GM12878 (cell line): ENCODE data around the gene SLC37A3. TPM values are rescaled to one million over a fixed set of nuclear protein-coding genes. Genes with fewer than 3 reads are reported as not detected.

Experiments used
- ATAC-seq: fragments of 200-7000 bp; cut with Tn5 transposase; 3 replicates; pipeline ENCODE4 v1.9.1; 2020; ENCODE audit warnings: mild to moderate bottlenecking, moderate library complexity
- BruUV-seq: library from RNA; stranded (reverse); fragments of 400-500 nt; replicated peaks from 2 replicates; lab custom pipeline; 2021; lab: Mats Ljungman, UMichigan
- CTCF ChIA-PET: fragments of 300-600 bp; sonication (Branson Sonifier 250); formaldehyde crosslinking; extraction: SDS; loops from one replicate; lab custom pipeline; 2021; ENCODE audit warnings: inconsistent platforms; lab: Yijun Ruan, JAX
- POLR2A ChIA-PET: fragments of 350-600 bp; formaldehyde crosslinking; extraction: SDS; loops from one replicate; lab custom pipeline; 2021; ENCODE audit warnings: inconsistent platforms; lab: Charles Lee
- RAD21 ChIA-PET: fragments of 300-600 bp; sonication (Branson Sonifier 250); formaldehyde crosslinking; loops from one replicate; lab custom pipeline; 2023; ENCODE audit warnings: antibody characterized with exemption; ENCODE audit not compliant: unreplicated experiment; lab: Charles Lee
- SMC1A ChIA-PET: fragments of 300-600 bp; sonication (Branson Sonifier 250); formaldehyde crosslinking; loops from one replicate; lab custom pipeline; 2023; ENCODE audit not compliant: unreplicated experiment, uncharacterized antibody; lab: Charles Lee
- DNase-seq: peaks from one replicate; pipeline ENCODE4 v3.0.0-alpha.2; 2011; ENCODE audit warnings: low read depth, low spot score
- FAIRE-seq: peaks from 3 replicates; lab custom pipeline; 2011; peaks lifted over from hg19 to GRCh38; lab: Jason Lieb, UNC
- H2AFZ ChIP-seq: 2 replicates; pipeline ENCODE4 v1.6.0; 2011; ENCODE audit warnings: low read depth, low read length, control low read depth; ENCODE audit not compliant: control insufficient read depth
- H3K27ac ChIP-seq: 2 replicates; pipeline ENCODE4 v1.5.1; 2011; ENCODE audit warnings: control low read depth; ENCODE audit not compliant: control insufficient read depth, insufficient read depth
- H3K27me3 ChIP-seq, 2 experiments: replicated peaks in 1 of 2; 2 replicates each; pipeline versions ENCODE4 v1.6.0 to v1.6.1; 2011; ENCODE audit warnings: low read length in 1 of 2; ENCODE audit not compliant: control insufficient read depth in 2 of 2, insufficient read depth in 2 of 2
- H3K36me3 ChIP-seq, 2 experiments: 2 replicates each; pipeline ENCODE4 v1.5.1; 2011; ENCODE audit warnings: low read length in 1 of 2; ENCODE audit not compliant: control insufficient read depth in 2 of 2, insufficient read depth in 2 of 2
- H3K4me1 ChIP-seq: 2 replicates; pipeline ENCODE4 v1.6.1; 2011; ENCODE audit warnings: mild to moderate bottlenecking, low read length, moderate library complexity, mixed read lengths; ENCODE audit not compliant: control insufficient read depth, insufficient read depth
- H3K4me2 ChIP-seq: 2 replicates; pipeline ENCODE4 v1.6.0; 2011; ENCODE audit warnings: control low read depth; ENCODE audit not compliant: control insufficient read depth, insufficient read depth
- H3K4me3 ChIP-seq: fragments of 200-600 bp; sonication (generic); 2 replicates; pipeline ENCODE4 v1.5.1; 2016
- H3K79me2 ChIP-seq: 2 replicates; pipeline ENCODE4 v1.6.0; 2011; ENCODE audit warnings: low read length; ENCODE audit not compliant: control insufficient read depth, insufficient read depth
- H3K9ac ChIP-seq: 2 replicates; pipeline ENCODE4 v1.8.0; 2011; ENCODE audit warnings: low read length, control low read depth, mixed read lengths; ENCODE audit not compliant: control insufficient read depth, insufficient read depth
- H3K9me3 ChIP-seq: replicated peaks from 3 replicates; pipeline ENCODE4 v1.5.1; 2011; ENCODE audit warnings: mild to moderate bottlenecking, low read length; ENCODE audit not compliant: control insufficient read depth, insufficient read depth
- H4K20me1 ChIP-seq: 2 replicates; pipeline ENCODE4 v1.6.0; 2011; ENCODE audit not compliant: control insufficient read depth, insufficient read depth
- EP300 ChIP-seq, 2 experiments: fragments of 150-350 bp in 1 of 2; IDR thresholded peaks; 2 replicates each; pipeline ENCODE4 v1.6.1; 2011 to 2012; ENCODE audit warnings: low read depth in 2 of 2, low read length in 2 of 2, borderline replicate concordance in 1 of 2, improper control_type of control experiment in 1 of 2, inconsistent platforms in 1 of 2; ENCODE audit not compliant: control insufficient read depth in 1 of 2
- MEF2A ChIP-seq: IDR thresholded peaks from 2 replicates; pipeline ENCODE4 v1.6.1; 2011; ENCODE audit warnings: low read depth, mild to moderate bottlenecking, low read length, moderate library complexity; ENCODE audit not compliant: insufficient read depth
- NFXL1 ChIP-seq: fragments of 450-650 bp; IDR thresholded peaks from 2 replicates; pipeline ENCODE4 v1.6.1; 2017; ENCODE audit warnings: antibody characterized with exemption, mild to moderate bottlenecking, borderline replicate concordance
- RFX5 ChIP-seq: IDR thresholded peaks from 2 replicates; pipeline ENCODE4 v1.6.1; 2011; ENCODE audit warnings: low read depth, low read length, improper control_type of control experiment
- SMC3 ChIP-seq: IDR thresholded peaks from 2 replicates; pipeline ENCODE4 v1.6.1; 2011; ENCODE audit warnings: low read length, improper control_type of control experiment, borderline replicate concordance
- TCF7 ChIP-seq: IDR thresholded peaks from 2 replicates; pipeline ENCODE4 v1.6.1; 2014; ENCODE audit warnings: antibody characterized with exemption, borderline replicate concordance
- WGBS: methylation state at CpG from one replicate; pipeline ENCODE4 v1.1.6; 2016; ENCODE audit warnings: low lambda C conversion rate; ENCODE audit not compliant: insufficient replicate concordance, insufficient coverage; ENCODE audit errors: missing lambda C conversion rate; 5-methylcytosine and 5-hydroxymethylcytosine counted together
- in situ Hi-C: fragments of 300-500 bp; cut with MboI; formaldehyde crosslinking; loops from 9 replicates; pipeline ENCODE4 v1.14.3; 2018; ENCODE audit warnings: mixed read lengths
- intact Hi-C: fragments of 100-400 bp; cut with micrococcal nuclease; formaldehyde crosslinking; loops from one replicate; pipeline ENCODE4 v1.14.2; 2022; ENCODE audit not compliant: unreplicated experiment
- polyA plus RNA-seq, 11 experiments: library from polyadenylated mRNA; depleted of rRNA in 4 of 11; unstranded in 6 of 11; stranded (reverse) in 5 of 11; fragments of >200 nt; fragmentation: Nextera tagmentation in 4 of 11; fragmentation: Illumina TruSeq in 1 of 11; extraction: Ambion mirVana in 4 of 11; extraction: Trizol in 1 of 11; gene quantifications; 1 replicate in 1 of 11; 2 replicates in 10 of 11; pipeline versions ENCODE4 v1.2.1 to v1.2.3, GENCODE V29; 2011 to 2016; ENCODE audit warnings: inconsistent platforms in 2 of 11, missing spikeins in 2 of 11, low read depth in 1 of 11
- total RNA-seq, 4 experiments: library from RNA; depleted of rRNA in 3 of 4; stranded (reverse); fragments of >200 nt in 3 of 4; fragmentation: Illumina TruSeq in 1 of 4; extraction: Trizol in 1 of 4; gene quantifications; 2 replicates each; pipeline versions ENCODE4 v1.2.1 to v1.2.3, GENCODE V29; 2013 to 2021
- TF ChIP-seq, protein P1 (sequence below): fragments of 450-650 bp; formaldehyde crosslinking; IDR thresholded peaks from 2 replicates; pipeline ENCODE4 v1.4.0; 2020; ENCODE audit warnings: mild to moderate bottlenecking, moderate library complexity
- TF ChIP-seq, protein P2 (sequence below): fragments of 450-650 bp; IDR thresholded peaks from 2 replicates; pipeline ENCODE4 v1.6.1; 2016; ENCODE audit warnings: mild to moderate bottlenecking, moderate library complexity, borderline replicate concordance
- TF ChIP-seq, protein P3 (sequence below): IDR thresholded peaks from 2 replicates; pipeline ENCODE4 v1.6.1; 2011; ENCODE audit warnings: mild to moderate bottlenecking, low read depth, low read length, moderate library complexity; ENCODE audit not compliant: insufficient replicate concordance
- TF ChIP-seq, protein P4 (sequence below): fragments of 450-650 bp; formaldehyde crosslinking; IDR thresholded peaks from 2 replicates; pipeline ENCODE4 v1.5.0; 2022; ENCODE audit warnings: mild to moderate bottlenecking, missing genetic modification characterization

SLC37A3 gene
- total and polyA plus RNA-seq, 10 of the 15 experiments (the other 5 are each of a cell fraction or from before 2014, with no cell fraction given) = 3.7 to 13.6 (median 11.0) TPM

DNA sequence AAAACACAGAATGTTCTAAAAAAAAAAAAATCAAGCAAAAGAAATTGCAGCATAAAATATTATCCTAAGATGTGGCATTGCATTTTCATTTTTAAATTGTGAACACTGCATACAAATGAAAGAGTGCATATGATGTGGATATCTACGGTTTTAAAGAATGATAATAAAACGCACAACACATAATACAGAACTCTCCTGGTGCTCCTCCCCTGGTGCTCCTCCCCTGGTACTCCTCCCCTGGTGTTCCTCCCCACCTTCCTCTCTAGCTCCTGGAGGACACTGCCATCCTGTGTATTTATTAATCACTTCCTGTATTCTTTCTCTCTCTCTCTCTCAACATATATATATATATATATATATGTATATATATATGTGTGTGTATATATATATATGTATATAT is 100.1 kb downstream of the SLC37A3 start:
- no peaks in the 10 kb centered on the region for H3K79me2 ChIP-seq
- FAIRE-seq (no peak), DNase-seq (no peak), ATAC-seq (no peak)
- H3K4me3 ChIP-seq = no peak overlapping the region
- H4K20me1 ChIP-seq = no peaks in the 10 kb centered on the region; the same call in 1 of the 2 replicates
- RAD21 ChIA-PET = no interaction called here
- 93% methylated on average over 2 of the region's 2 CpGs for WGBS
- in situ Hi-C loops = no loop called here
- no peak overlapping the region for H2AFZ ChIP-seq
- POLR2A ChIA-PET = no interaction called here
- no peak overlapping the region for H3K27ac ChIP-seq
- H3K4me1 ChIP-seq = no peaks in the 10 kb centered on the region
- no peak overlapping the region for H3K9ac ChIP-seq
- no TSS peak for BruUV-seq
- SMC1A ChIA-PET = no interaction called here
- intact Hi-C loops = no loop called here
- H3K9me3 ChIP-seq = no peaks in the 10 kb centered on the region
- CTCF ChIA-PET = no interaction called here
- H3K27me3 ChIP-seq = no peaks in the 10 kb centered on the region; a peak in 1 of 4 replicates
- H3K4me2 ChIP-seq = no peak overlapping the region
- H3K36me3 ChIP-seq = no peaks in the 10 kb centered on the region
- TF ChIP-seq RFX5 (no peak), TCF7 (no peak), EP300 (IDR thresholded peaks at IDR 0.05; ENCODE audit: borderline replicate concordance in 1 of 2, control insufficient read depth in 1 of 2, low read depth in 2 of 2, low read length in 2 of 2) (no peak), NFXL1 (no peak), SMC3 (no peak), MEF2A (no peak)
- TF ChIP-seq, protein P1, sequence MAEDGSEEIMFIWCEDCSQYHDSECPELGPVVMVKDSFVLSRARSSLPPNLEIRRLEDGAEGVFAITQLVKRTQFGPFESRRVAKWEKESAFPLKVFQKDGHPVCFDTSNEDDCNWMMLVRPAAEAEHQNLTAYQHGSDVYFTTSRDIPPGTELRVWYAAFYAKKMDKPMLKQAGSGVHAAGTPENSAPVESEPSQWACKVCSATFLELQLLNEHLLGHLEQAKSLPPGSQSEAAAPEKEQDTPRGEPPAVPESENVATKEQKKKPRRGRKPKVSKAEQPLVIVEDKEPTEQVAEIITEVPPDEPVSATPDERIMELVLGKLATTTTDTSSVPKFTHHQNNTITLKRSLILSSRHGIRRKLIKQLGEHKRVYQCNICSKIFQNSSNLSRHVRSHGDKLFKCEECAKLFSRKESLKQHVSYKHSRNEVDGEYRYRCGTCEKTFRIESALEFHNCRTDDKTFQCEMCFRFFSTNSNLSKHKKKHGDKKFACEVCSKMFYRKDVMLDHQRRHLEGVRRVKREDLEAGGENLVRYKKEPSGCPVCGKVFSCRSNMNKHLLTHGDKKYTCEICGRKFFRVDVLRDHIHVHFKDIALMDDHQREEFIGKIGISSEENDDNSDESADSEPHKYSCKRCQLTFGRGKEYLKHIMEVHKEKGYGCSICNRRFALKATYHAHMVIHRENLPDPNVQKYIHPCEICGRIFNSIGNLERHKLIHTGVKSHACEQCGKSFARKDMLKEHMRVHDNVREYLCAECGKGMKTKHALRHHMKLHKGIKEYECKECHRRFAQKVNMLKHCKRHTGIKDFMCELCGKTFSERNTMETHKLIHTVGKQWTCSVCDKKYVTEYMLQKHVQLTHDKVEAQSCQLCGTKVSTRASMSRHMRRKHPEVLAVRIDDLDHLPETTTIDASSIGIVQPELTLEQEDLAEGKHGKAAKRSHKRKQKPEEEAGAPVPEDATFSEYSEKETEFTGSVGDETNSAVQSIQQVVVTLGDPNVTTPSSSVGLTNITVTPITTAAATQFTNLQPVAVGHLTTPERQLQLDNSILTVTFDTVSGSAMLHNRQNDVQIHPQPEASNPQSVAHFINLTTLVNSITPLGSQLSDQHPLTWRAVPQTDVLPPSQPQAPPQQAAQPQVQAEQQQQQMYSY (CRISPR knock-in tag) = no peak
- TF ChIP-seq, protein P2, sequence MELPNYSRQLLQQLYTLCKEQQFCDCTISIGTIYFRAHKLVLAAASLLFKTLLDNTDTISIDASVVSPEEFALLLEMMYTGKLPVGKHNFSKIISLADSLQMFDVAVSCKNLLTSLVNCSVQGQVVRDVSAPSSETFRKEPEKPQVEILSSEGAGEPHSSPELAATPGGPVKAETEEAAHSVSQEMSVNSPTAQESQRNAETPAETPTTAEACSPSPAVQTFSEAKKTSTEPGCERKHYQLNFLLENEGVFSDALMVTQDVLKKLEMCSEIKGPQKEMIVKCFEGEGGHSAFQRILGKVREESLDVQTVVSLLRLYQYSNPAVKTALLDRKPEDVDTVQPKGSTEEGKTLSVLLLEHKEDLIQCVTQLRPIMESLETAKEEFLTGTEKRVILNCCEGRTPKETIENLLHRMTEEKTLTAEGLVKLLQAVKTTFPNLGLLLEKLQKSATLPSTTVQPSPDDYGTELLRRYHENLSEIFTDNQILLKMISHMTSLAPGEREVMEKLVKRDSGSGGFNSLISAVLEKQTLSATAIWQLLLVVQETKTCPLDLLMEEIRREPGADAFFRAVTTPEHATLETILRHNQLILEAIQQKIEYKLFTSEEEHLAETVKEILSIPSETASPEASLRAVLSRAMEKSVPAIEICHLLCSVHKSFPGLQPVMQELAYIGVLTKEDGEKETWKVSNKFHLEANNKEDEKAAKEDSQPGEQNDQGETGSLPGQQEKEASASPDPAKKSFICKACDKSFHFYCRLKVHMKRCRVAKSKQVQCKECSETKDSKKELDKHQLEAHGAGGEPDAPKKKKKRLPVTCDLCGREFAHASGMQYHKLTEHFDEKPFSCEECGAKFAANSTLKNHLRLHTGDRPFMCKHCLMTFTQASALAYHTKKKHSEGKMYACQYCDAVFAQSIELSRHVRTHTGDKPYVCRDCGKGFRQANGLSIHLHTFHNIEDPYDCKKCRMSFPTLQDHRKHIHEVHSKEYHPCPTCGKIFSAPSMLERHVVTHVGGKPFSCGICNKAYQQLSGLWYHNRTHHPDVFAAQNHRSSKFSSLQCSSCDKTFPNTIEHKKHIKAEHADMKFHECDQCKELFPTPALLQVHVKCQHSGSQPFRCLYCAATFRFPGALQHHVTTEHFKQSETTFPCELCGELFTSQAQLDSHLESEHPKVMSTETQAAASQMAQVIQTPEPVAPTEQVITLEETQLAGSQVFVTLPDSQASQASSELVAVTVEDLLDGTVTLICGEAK = no peak
- TF ChIP-seq, protein P3, sequence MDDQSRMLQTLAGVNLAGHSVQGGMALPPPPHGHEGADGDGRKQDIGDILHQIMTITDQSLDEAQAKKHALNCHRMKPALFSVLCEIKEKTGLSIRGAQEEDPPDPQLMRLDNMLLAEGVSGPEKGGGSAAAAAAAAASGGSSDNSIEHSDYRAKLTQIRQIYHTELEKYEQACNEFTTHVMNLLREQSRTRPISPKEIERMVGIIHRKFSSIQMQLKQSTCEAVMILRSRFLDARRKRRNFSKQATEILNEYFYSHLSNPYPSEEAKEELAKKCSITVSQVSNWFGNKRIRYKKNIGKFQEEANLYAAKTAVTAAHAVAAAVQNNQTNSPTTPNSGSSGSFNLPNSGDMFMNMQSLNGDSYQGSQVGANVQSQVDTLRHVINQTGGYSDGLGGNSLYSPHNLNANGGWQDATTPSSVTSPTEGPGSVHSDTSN = no peak
- TF ChIP-seq, protein P4, sequence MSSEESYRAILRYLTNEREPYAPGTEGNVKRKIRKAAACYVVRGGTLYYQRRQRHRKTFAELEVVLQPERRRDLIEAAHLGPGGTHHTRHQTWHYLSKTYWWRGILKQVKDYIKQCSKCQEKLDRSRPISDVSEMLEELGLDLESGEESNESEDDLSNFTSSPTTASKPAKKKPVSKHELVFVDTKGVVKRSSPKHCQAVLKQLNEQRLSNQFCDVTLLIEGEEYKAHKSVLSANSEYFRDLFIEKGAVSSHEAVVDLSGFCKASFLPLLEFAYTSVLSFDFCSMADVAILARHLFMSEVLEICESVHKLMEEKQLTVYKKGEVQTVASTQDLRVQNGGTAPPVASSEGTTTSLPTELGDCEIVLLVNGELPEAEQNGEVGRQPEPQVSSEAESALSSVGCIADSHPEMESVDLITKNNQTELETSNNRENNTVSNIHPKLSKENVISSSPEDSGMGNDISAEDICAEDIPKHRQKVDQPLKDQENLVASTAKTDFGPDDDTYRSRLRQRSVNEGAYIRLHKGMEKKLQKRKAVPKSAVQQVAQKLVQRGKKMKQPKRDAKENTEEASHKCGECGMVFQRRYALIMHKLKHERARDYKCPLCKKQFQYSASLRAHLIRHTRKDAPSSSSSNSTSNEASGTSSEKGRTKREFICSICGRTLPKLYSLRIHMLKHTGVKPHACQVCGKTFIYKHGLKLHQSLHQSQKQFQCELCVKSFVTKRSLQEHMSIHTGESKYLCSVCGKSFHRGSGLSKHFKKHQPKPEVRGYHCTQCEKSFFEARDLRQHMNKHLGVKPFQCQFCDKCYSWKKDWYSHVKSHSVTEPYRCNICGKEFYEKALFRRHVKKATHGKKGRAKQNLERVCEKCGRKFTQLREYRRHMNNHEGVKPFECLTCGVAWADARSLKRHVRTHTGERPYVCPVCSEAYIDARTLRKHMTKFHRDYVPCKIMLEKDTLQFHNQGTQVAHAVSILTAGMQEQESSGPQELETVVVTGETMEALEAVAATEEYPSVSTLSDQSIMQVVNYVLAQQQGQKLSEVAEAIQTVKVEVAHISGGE (CRISPR knock-in tag) = no peak
